ENCODE results near the gene CA5B. TPM values are rescaled to one million over a fixed set of nuclear protein-coding genes. Genes with fewer than 3 reads are reported as not detected.
"Not testable (repeated sequence)": the region's sequence is repeated elsewhere in the genome, so short reads cannot be mapped to it uniquely, and the experiment has no call there.

Gene CA5B
- total RNA-seq, 6 donors from 2014 or later, result 9.9 to 35.6 (median 17.4) TPM

DNA sequence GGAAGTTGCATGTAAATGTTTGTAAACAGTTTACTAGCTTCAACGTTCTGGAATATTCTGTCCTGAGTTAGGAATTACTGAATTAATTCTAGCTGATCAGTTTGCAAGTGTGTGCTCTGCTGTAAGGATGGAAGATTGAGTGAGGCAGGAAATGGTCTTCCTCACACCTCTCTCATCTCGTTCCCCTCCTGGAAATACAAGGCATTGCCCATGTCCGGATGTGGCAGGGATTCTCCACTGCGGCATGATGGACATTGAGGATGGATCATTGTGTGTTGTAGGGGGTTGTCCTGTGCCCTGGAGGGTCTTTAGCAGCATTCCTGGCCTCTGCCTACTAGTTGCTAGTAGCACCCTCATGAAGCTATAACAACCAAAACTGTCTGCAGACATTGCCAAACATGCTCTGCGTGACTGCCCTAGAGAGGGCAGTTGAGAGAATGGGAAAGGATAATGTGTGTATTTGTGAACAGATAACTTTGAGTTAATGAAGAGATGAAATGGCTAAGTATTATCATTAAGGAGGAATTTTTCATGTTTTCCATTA is 12.6 kb downstream of the CA5B start:
- ATAC-seq (ENCODE audit: low FRiP score in 2 of 2) (no peak), DNase-seq (no peak)
- peak overlapping the region; percentile 74 to 92 (median 78) for H3K27ac ChIP-seq
- H3K9me3 ChIP-seq, result no peaks in the 10 kb centered on the region
- WGBS, 2 donors, result 24 to 59% methylated on average over 2 to 5 of the region's 5 CpGs
- TF ChIP-seq POLR2AphosphoS5 (IDR thresholded peaks at IDR 0.05), result no peak
- no peak for TF ChIP-seq EP300 (IDR thresholded peaks at IDR 0.05)
- TF ChIP-seq, protein P1, sequence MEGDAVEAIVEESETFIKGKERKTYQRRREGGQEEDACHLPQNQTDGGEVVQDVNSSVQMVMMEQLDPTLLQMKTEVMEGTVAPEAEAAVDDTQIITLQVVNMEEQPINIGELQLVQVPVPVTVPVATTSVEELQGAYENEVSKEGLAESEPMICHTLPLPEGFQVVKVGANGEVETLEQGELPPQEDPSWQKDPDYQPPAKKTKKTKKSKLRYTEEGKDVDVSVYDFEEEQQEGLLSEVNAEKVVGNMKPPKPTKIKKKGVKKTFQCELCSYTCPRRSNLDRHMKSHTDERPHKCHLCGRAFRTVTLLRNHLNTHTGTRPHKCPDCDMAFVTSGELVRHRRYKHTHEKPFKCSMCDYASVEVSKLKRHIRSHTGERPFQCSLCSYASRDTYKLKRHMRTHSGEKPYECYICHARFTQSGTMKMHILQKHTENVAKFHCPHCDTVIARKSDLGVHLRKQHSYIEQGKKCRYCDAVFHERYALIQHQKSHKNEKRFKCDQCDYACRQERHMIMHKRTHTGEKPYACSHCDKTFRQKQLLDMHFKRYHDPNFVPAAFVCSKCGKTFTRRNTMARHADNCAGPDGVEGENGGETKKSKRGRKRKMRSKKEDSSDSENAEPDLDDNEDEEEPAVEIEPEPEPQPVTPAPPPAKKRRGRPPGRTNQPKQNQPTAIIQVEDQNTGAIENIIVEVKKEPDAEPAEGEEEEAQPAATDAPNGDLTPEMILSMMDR (IDR thresholded peaks at IDR 0.05), result no peak
- TF ChIP-seq POLR2A (IDR thresholded peaks at IDR 0.05), result no peak
- no peaks in the 10 kb centered on the region for H3K36me3 ChIP-seq
- H3K4me1 ChIP-seq, result peaks cover 10 to 33% (median 21%) of the 10 kb centered on the region in 4 donors
- H3K4me3 ChIP-seq, result peak overlapping the region in 1 of 4 donors; percentile 3
- no peaks in the 10 kb centered on the region for H3K27me3 ChIP-seq

GRCh38 chrX:15751155-15751819 is 13.2 kb downstream of the CA5B start:
- Histone ChIP-seq H3K27ac (peak overlapping the region; percentile 74 to 92 (median 78)), H3K27me3 (no peaks in the 10 kb centered on the region), H3K4me1 (peaks cover 10 to 33% (median 21%) of the 10 kb centered on the region in 4 donors), H3K4me3 (peak overlapping the region in 1 of 4 donors; percentile 3), H3K36me3 (no peaks in the 10 kb centered on the region), H3K9me3 (no peaks in the 10 kb centered on the region)
- TF ChIP-seq EP300 (IDR thresholded peaks at IDR 0.05) (peak in 1 of 4 donors; percentile 30), POLR2AphosphoS5 (IDR thresholded peaks at IDR 0.05) (no peak)
- WGBS, 2 donors, result 36 to 41% methylated on average over 4 of the region's 4 CpGs
- ATAC-seq (ENCODE audit: low FRiP score in 2 of 2) (peak; percentile 64 to 83), DNase-seq (no peak)

- H3K36me3 ChIP-seq, result no peaks in the 10 kb centered on the region
- H3K27ac ChIP-seq, result no peak overlapping the region
- DNase-seq (no peak), ATAC-seq (ENCODE audit: low FRiP score in 2 of 2) (no peak)
- H3K4me1 ChIP-seq, result peaks cover 6 to 19% (median 17%) of the 10 kb centered on the region in 4 donors
- H3K4me3 ChIP-seq, result no peak overlapping the region
- no peaks in the 10 kb centered on the region for H3K27me3 ChIP-seq
- TF ChIP-seq EP300 (IDR thresholded peaks at IDR 0.05) (no peak), POLR2AphosphoS5 (IDR thresholded peaks at IDR 0.05) (no peak), POLR2A (IDR thresholded peaks at IDR 0.05) (no peak)
- TF ChIP-seq, protein P1 (IDR thresholded peaks at IDR 0.05), result no peak
- 83 to 89% methylated on average over 2 of the region's 2 CpGs for WGBS, 2 donors
- no peaks in the 10 kb centered on the region for H3K9me3 ChIP-seq
Measured at GRCh38 chrX:15755091-15755490, 17.0 kb downstream of the CA5B start.

- TF ChIP-seq, protein P1 (IDR thresholded peaks at IDR 0.05), result no peak
- TF ChIP-seq POLR2AphosphoS5 (IDR thresholded peaks at IDR 0.05) (no peak), POLR2A (IDR thresholded peaks at IDR 0.05) (no peak), EP300 (IDR thresholded peaks at IDR 0.05) (no peak)
- ATAC-seq (ENCODE audit: low FRiP score in 2 of 2) (no peak), DNase-seq (no peak)
- 74 to 91% methylated on average over 4 of the region's 4 CpGs for WGBS, 2 donors
- no peaks in the 10 kb centered on the region for H3K27me3 ChIP-seq
- no peak overlapping the region for H3K27ac ChIP-seq
- no peaks in the 10 kb centered on the region for H3K36me3 ChIP-seq
- H3K4me3 ChIP-seq, result no peak overlapping the region
- H3K9me3 ChIP-seq, result no peaks in the 10 kb centered on the region
- H3K4me1 ChIP-seq, result no peaks in the 10 kb centered on the region
Measured at GRCh38 chrX:15758140-15758539, 20.1 kb downstream of the CA5B start.

DNA sequence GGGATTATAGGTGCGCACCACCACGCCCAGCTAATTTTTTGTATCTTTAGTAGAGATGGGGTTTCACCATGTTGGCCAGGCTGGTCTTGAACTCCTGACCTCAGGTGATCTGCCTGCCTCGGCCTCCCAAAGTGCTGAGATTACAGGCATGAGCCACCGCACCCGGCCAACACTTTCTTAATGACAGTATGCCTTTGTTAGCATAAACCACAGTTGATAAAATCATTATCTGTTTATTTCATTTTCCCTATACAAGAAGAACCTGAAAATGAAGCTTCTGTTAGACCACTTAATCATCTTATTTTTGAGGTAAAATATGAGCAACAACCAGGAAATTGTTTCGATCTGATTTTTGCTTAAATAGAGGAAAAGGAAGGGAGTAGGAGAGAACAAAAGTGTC is 21.8 kb downstream of the CA5B start:
- H3K4me1 ChIP-seq; H3K9me3 ChIP-seq; DNase-seq; H3K4me3 ChIP-seq; ATAC-seq (ENCODE audit: low FRiP score in 2 of 2); H3K36me3 ChIP-seq; H3K27me3 ChIP-seq: not testable (repeated sequence)
- WGBS, 2 donors, result 73 to 79% methylated on average over 3 to 6 of the region's 6 CpGs
- peak overlapping the region in 1 of 4 donors; percentile 10 for H3K27ac ChIP-seq

Data from upper lobe of left lung (tissue), 6 donors.